Left ventricle myocardium inferior (tissue), 1 donor: ENCODE results near the gene KCNMA1. TPM values are rescaled to one million over a fixed set of nuclear protein-coding genes. Genes with fewer than 3 reads are reported as not detected.

ENCODE experiments used
- DNase-seq: peaks from one replicate; pipeline ENCODE4 v3.0.0-alpha.2; 2020
- H3K27ac ChIP-seq: fragments of 200-600 bp; replicated peaks from 2 replicates; pipeline ENCODE4 v1.8.0; 2021
- H3K27me3 ChIP-seq: fragments of 200-600 bp; 2 replicates; pipeline ENCODE4 v1.8.0; 2021; ENCODE audit warnings: low read depth
- H3K36me3 ChIP-seq: fragments of 200-600 bp; 2 replicates; pipeline ENCODE4 v1.8.0; 2021
- H3K4me1 ChIP-seq: fragments of 200-600 bp; 2 replicates; pipeline ENCODE4 v1.8.0; 2021
- H3K4me3 ChIP-seq: fragments of 200-600 bp; 2 replicates; pipeline ENCODE4 v1.8.0; 2021; ENCODE audit warnings: mild to moderate bottlenecking, moderate library complexity
- H3K9me3 ChIP-seq: fragments of 200-600 bp; replicated peaks from 2 replicates; pipeline ENCODE4 v1.8.0; 2021
- CTCF ChIP-seq: fragments of 200-600 bp; IDR thresholded peaks from 2 replicates; pipeline ENCODE4 v1.8.0; 2021; ENCODE audit warnings: antibody characterized with exemption, mild to moderate bottlenecking, borderline replicate concordance
- intact Hi-C: fragments of 100-400 bp; cut with micrococcal nuclease; formaldehyde crosslinking; loops from one replicate; pipeline ENCODE4 v1.11.0; 2022
- total RNA-seq: library from RNA; stranded (reverse); fragmentation: NEBNext Ultra II Directional; extraction: Animal tissue kit (Norgen Biotek cat#: 25700); gene quantifications from one replicate; pipeline ENCODE4 v1.2.1, GENCODE V29; 2021
- donor health status: DM: no; HTN: yes; CAD: no; lungs with severe emphysema.

Gene KCNMA1
- total RNA-seq, 1 donor from 2014 or later, result 1.8 TPM

- H3K27me3 ChIP-seq, result no peaks in the 10 kb centered on the region
- H3K36me3 ChIP-seq, result no peaks in the 10 kb centered on the region
- intact Hi-C loops, result no loop called here
- no peaks in the 10 kb centered on the region for H3K9me3 ChIP-seq
- no peak overlapping the region for H3K27ac ChIP-seq
- H3K4me1 ChIP-seq, result peaks cover 14% of the 10 kb centered on the region
- no peak overlapping the region for H3K4me3 ChIP-seq
- DNase-seq, result no peak
- no peak for TF ChIP-seq CTCF
Observed at GRCh38 chr10:77016855-77017254, 620.8 kb downstream of the KCNMA1 start.

- H3K4me3 ChIP-seq, result no peak overlapping the region
- no peak overlapping the region for H3K27ac ChIP-seq
- H3K36me3 ChIP-seq, result no peaks in the 10 kb centered on the region
- no peak for TF ChIP-seq CTCF
- DNase-seq, result no peak
- H3K4me1 ChIP-seq, result peaks cover 15% of the 10 kb centered on the region
- no peaks in the 10 kb centered on the region for H3K27me3 ChIP-seq
- intact Hi-C loops, result no loop called here
- H3K9me3 ChIP-seq, result no peaks in the 10 kb centered on the region
Observed at GRCh38 chr10:77016278-77016815, 621.3 kb downstream of the KCNMA1 start.

- intact Hi-C loops, result no loop called here
- DNase-seq, result no peak
Observed at GRCh38 chr10:77015360-77015759, 622.2 kb downstream of the KCNMA1 start.

GRCh38 chr10:77012812-77013500 lies 624.7 kb downstream of the KCNMA1 start:
- TF ChIP-seq CTCF, result no peak
- intact Hi-C loops, result no loop called here
- Histone ChIP-seq H3K4me1 (peaks cover 15% of the 10 kb centered on the region), H3K27ac (peak overlapping the region; percentile 60), H3K4me3 (no peak overlapping the region), H3K9me3 (no peaks in the 10 kb centered on the region), H3K27me3 (no peaks in the 10 kb centered on the region), H3K36me3 (no peaks in the 10 kb centered on the region)
- no peak for DNase-seq

More at GRCh38 chr10:77015360-77015759, 622.2 kb downstream of the KCNMA1 start:
- Histone ChIP-seq H3K36me3 (no peaks in the 10 kb centered on the region), H3K27me3 (no peaks in the 10 kb centered on the region), H3K4me3 (no peak overlapping the region), H3K27ac (no peak overlapping the region), H3K9me3 (no peaks in the 10 kb centered on the region), H3K4me1 (peaks cover 15% of the 10 kb centered on the region)
- TF ChIP-seq CTCF, result no peak

GRCh38 chr10:77011874-77012811 lies 625.5 kb downstream of the KCNMA1 start:
- Histone ChIP-seq H3K36me3 (no peaks in the 10 kb centered on the region), H3K4me1 (peaks cover 15% of the 10 kb centered on the region), H3K4me3 (no peak overlapping the region), H3K9me3 (peaks cover 1% of the 10 kb centered on the region), H3K27me3 (no peaks in the 10 kb centered on the region), H3K27ac (peak overlapping the region; percentile 60)
- intact Hi-C loops, result no loop called here
- TF ChIP-seq CTCF, result no peak
- no peak for DNase-seq
